Neutrophil (primary cell): Measurements from ENCODE around the gene SCLT1.

ENCODE experiments used
- H3K27ac ChIP-seq: fragments of 200-600 bp; sonication (generic); 2 replicates; pipeline ENCODE4 v1.5.1; 2016; ENCODE audit warnings: mild to moderate bottlenecking, moderate library complexity
- H3K27me3 ChIP-seq: fragments of 200-600 bp; sonication (generic); 2 replicates; pipeline ENCODE4 v1.6.0; 2016; ENCODE audit warnings: mild to moderate bottlenecking
- H3K36me3 ChIP-seq: fragments of 200-600 bp; sonication (generic); 2 replicates; pipeline ENCODE4 v1.5.1; 2017
- H3K4me1 ChIP-seq, 2 experiments: fragments of 200-600 bp in 1 of 2; sonication (generic) in 1 of 2; 1 replicate in 1 of 2; 2 replicates in 1 of 2; pipeline versions ENCODE4 v1.5.1 to v1.6.1; 2013 to 2016; ENCODE audit warnings: low read depth in 1 of 2, low read length in 1 of 2, mild to moderate bottlenecking in 1 of 2, moderate library complexity in 1 of 2; ENCODE audit not compliant: control insufficient read depth in 1 of 2, insufficient read depth in 1 of 2
- H3K4me3 ChIP-seq, 2 experiments: fragments of 200-600 bp in 1 of 2; sonication (generic) in 1 of 2; 1 replicate in 1 of 2; 2 replicates in 1 of 2; pipeline ENCODE4 v1.5.1; 2013 to 2016; ENCODE audit warnings: low read depth in 1 of 2, low read length in 1 of 2, mild to moderate bottlenecking in 1 of 2, moderate library complexity in 1 of 2
- H3K9me3 ChIP-seq: fragments of 200-600 bp; sonication (generic); 2 replicates; pipeline ENCODE4 v1.5.1; 2016
- TF ChIP-seq, protein P1 (sequence below): fragments of 200-600 bp; sonication (generic); IDR thresholded peaks from 2 replicates; pipeline ENCODE4 v1.5.1; 2016; ENCODE audit warnings: antibody characterized with exemption

Gene SCLT1

DNA sequence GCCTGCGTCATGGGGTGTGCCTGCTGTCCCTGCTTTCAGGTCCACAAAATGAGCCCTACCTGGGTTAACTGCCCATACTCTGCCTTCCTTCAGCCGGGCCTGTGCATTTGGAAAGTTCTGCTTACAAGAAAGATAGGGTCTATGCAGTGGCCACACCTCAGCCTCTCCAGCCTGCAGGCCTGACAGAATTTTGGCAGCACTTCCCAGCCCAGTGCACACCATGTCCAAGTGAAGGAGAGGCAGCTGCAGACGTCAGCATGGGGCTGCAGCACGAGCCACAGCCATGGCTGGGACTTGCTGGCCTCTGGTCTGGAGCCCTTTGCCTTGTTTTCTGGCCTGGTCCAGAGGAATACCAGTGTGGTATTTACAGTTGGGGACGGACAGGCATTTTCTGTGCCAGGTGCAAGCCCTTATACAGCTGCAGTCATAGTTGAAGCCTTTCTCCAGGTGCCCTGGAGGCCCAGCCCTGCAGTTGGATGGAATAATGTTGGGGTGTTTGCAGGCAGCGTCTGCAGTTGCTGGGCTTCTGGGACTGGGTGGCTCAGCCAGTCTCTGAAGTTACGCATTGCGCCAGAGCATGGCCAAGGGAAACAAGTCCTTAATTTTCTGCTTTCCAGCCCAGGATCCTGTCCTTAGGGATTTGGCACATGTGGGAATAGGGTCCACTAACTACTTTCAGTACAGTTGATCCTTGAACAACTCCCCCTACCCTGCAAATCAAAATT lies 257.7 kb downstream of the SCLT1 start:
- H3K27ac ChIP-seq = peak overlapping the region; percentile 12
- H3K9me3 ChIP-seq = no peaks in the 10 kb centered on the region
- H3K36me3 ChIP-seq = peaks cover 8% of the 10 kb centered on the region
- peaks cover 11 to 13% of the 10 kb centered on the region in 2 experiments for H3K4me1 ChIP-seq
- H3K4me3 ChIP-seq = no peak overlapping the region
- TF ChIP-seq, protein P1, sequence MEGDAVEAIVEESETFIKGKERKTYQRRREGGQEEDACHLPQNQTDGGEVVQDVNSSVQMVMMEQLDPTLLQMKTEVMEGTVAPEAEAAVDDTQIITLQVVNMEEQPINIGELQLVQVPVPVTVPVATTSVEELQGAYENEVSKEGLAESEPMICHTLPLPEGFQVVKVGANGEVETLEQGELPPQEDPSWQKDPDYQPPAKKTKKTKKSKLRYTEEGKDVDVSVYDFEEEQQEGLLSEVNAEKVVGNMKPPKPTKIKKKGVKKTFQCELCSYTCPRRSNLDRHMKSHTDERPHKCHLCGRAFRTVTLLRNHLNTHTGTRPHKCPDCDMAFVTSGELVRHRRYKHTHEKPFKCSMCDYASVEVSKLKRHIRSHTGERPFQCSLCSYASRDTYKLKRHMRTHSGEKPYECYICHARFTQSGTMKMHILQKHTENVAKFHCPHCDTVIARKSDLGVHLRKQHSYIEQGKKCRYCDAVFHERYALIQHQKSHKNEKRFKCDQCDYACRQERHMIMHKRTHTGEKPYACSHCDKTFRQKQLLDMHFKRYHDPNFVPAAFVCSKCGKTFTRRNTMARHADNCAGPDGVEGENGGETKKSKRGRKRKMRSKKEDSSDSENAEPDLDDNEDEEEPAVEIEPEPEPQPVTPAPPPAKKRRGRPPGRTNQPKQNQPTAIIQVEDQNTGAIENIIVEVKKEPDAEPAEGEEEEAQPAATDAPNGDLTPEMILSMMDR = no peak
- H3K27me3 ChIP-seq = no peaks in the 10 kb centered on the region
